ENCODE results near the gene ODF2. TPM values are rescaled to one million over a fixed set of nuclear protein-coding genes. Genes with fewer than 3 reads are reported as not detected.

The ODF2 gene
- total and polyA plus RNA-seq, 10 of the 15 experiments (the other 5 are each of a cell fraction or from before 2014, with no cell fraction given): 8.7 to 65.1 (median 38.5) TPM

DNA sequence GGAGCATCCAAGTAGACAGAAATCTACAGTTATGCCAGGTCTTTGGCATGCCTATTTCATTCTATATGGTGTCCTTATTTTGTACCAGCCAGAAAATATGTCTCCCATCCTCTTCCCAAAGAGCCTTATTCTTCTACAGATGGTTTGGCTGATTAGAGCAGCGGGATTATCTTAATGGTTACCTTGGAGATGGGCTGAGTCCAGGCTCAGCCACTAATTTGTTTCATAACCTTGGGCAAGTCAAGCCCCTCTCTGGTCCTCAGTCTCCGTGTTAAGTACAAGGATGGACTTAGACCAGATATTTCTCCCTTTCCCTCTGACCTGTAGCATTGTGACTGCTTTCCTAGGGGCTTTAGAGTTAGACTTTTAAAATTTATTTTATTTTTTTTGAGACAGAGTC, 37.6 kb downstream of the ODF2 start:
- no TSS peak for BruUV-seq (replicated peaks)
- Histone ChIP-seq H2AFZ (ENCODE audit: control insufficient read depth, low read depth, low read length) (no peak overlapping the region), H3K27me3 (replicated peaks in 1 of 2; ENCODE audit: control insufficient read depth in 2 of 2, insufficient read depth in 2 of 2, low read length in 1 of 2) (no peaks in the 10 kb centered on the region), H4K20me1 (ENCODE audit: control insufficient read depth, insufficient read depth) (no peaks in the 10 kb centered on the region), H3K36me3 (ENCODE audit: control insufficient read depth in 2 of 2, insufficient read depth in 2 of 2, low read length in 1 of 2) (peaks cover 24 to 32% of the 10 kb centered on the region in 2 experiments), H3K4me1 (ENCODE audit: control insufficient read depth, insufficient read depth, low read length) (no peaks in the 10 kb centered on the region), H3K9me3 (replicated peaks; ENCODE audit: control insufficient read depth, insufficient read depth, low read length) (no peaks in the 10 kb centered on the region), H3K27ac (ENCODE audit: control insufficient read depth, insufficient read depth) (no peak overlapping the region), H3K9ac (ENCODE audit: control insufficient read depth, insufficient read depth, low read length) (no peak overlapping the region), H3K4me3 (no peak overlapping the region), H3K79me2 (ENCODE audit: control insufficient read depth, insufficient read depth, low read length) (no peaks in the 10 kb centered on the region), H3K4me2 (ENCODE audit: control insufficient read depth, insufficient read depth) (no peak overlapping the region)
- ChIA-PET CTCF (interaction anchor here (1.2 kb wide), 1 partner anchor 27 kb away, joined by 3 read pairs; no protein-coding TSS in a partner anchor), SMC1A (ENCODE audit: uncharacterized antibody, unreplicated experiment) (no interaction called here), RAD21 (ENCODE audit: unreplicated experiment) (no interaction called here), POLR2A (no interaction called here)
- TF ChIP-seq, protein P1, sequence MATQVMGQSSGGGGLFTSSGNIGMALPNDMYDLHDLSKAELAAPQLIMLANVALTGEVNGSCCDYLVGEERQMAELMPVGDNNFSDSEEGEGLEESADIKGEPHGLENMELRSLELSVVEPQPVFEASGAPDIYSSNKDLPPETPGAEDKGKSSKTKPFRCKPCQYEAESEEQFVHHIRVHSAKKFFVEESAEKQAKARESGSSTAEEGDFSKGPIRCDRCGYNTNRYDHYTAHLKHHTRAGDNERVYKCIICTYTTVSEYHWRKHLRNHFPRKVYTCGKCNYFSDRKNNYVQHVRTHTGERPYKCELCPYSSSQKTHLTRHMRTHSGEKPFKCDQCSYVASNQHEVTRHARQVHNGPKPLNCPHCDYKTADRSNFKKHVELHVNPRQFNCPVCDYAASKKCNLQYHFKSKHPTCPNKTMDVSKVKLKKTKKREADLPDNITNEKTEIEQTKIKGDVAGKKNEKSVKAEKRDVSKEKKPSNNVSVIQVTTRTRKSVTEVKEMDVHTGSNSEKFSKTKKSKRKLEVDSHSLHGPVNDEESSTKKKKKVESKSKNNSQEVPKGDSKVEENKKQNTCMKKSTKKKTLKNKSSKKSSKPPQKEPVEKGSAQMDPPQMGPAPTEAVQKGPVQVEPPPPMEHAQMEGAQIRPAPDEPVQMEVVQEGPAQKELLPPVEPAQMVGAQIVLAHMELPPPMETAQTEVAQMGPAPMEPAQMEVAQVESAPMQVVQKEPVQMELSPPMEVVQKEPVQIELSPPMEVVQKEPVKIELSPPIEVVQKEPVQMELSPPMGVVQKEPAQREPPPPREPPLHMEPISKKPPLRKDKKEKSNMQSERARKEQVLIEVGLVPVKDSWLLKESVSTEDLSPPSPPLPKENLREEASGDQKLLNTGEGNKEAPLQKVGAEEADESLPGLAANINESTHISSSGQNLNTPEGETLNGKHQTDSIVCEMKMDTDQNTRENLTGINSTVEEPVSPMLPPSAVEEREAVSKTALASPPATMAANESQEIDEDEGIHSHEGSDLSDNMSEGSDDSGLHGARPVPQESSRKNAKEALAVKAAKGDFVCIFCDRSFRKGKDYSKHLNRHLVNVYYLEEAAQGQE (IDR thresholded peaks at IDR 0.05; ENCODE audit: low read depth, low read length): no peak
- in situ Hi-C loops (cut with MboI): no loop called here
- FAIRE-seq (no peak), ATAC-seq (no peak), DNase-seq (ENCODE audit: low read depth, low spot score) (no peak)
- intact Hi-C loops (cut with micrococcal nuclease; ENCODE audit: unreplicated experiment): no loop called here
- 72% methylated on average over 2 of the region's 2 CpGs for WGBS (ENCODE audit: insufficient coverage, insufficient replicate concordance, low lambda C conversion rate, missing lambda C conversion rate)

DNA sequence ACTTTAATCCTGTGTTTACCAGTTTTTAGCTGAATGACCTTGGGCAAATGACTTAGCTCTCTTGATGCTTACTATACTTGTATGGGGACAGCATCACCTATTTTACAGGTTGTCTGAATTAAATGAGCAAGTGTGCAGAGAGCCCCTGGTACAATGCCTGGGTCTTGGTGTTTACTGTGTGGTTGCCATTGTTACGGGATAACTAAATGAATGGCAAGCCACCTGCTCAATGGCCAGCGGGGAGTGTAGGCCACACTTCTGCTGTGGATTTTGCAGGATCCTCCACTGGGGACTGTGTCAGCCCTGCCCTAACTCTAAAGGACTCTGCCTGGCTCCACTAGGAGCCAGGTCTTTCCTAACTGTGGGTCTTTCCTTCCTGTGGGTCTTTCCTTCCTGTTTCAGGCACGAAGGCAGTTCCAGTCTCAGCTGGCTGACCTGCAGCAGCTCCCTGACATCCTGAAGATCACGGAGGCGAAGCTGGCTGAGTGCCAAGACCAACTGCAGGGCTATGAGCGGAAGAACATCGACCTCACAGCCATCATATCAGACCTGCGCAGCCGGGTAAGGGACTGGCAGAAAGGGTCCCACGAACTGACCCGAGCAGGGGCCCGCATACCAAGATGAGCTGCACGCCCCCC, 38.4 kb downstream of the ODF2 start:
- H3K4me2 ChIP-seq (ENCODE audit: control insufficient read depth, insufficient read depth): no peak overlapping the region
- ChIA-PET RAD21 (ENCODE audit: unreplicated experiment) (no interaction called here), POLR2A (interaction anchor here (0.6 kb wide), 1 partner anchor 195 kb away, joined by 3 read pairs; no protein-coding TSS in a partner anchor), SMC1A (ENCODE audit: uncharacterized antibody, unreplicated experiment) (no interaction called here), CTCF (interaction anchor here (0.9 to 1.2 kb wide), 2 partner anchors 26 to 74 kb away, joined by 3 read pairs; no protein-coding TSS in a partner anchor)
- no peaks in the 10 kb centered on the region for H3K4me1 ChIP-seq (ENCODE audit: control insufficient read depth, insufficient read depth, low read length)
- intact Hi-C loops (cut with micrococcal nuclease; ENCODE audit: unreplicated experiment) (no loop called here), in situ Hi-C loops (cut with MboI) (no loop called here)
- ATAC-seq (no peak), DNase-seq (ENCODE audit: low read depth, low spot score) (no peak), FAIRE-seq (no peak)
- no peak overlapping the region for H3K4me3 ChIP-seq
- H3K9me3 ChIP-seq (replicated peaks; ENCODE audit: control insufficient read depth, insufficient read depth, low read length): no peaks in the 10 kb centered on the region
- no peak for TF ChIP-seq TARDBP (IDR thresholded peaks at IDR 0.05; ENCODE audit: borderline replicate concordance)
- TF ChIP-seq SRF (IDR thresholded peaks at IDR 0.05; ENCODE audit: low read depth in 2 of 2, low read length in 2 of 2): no peak
- TF ChIP-seq, protein P2, sequence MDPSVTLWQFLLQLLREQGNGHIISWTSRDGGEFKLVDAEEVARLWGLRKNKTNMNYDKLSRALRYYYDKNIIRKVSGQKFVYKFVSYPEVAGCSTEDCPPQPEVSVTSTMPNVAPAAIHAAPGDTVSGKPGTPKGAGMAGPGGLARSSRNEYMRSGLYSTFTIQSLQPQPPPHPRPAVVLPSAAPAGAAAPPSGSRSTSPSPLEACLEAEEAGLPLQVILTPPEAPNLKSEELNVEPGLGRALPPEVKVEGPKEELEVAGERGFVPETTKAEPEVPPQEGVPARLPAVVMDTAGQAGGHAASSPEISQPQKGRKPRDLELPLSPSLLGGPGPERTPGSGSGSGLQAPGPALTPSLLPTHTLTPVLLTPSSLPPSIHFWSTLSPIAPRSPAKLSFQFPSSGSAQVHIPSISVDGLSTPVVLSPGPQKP (IDR thresholded peaks at IDR 0.05; ENCODE audit: low read depth, low read length): no peak
- TF ChIP-seq, protein P3, sequence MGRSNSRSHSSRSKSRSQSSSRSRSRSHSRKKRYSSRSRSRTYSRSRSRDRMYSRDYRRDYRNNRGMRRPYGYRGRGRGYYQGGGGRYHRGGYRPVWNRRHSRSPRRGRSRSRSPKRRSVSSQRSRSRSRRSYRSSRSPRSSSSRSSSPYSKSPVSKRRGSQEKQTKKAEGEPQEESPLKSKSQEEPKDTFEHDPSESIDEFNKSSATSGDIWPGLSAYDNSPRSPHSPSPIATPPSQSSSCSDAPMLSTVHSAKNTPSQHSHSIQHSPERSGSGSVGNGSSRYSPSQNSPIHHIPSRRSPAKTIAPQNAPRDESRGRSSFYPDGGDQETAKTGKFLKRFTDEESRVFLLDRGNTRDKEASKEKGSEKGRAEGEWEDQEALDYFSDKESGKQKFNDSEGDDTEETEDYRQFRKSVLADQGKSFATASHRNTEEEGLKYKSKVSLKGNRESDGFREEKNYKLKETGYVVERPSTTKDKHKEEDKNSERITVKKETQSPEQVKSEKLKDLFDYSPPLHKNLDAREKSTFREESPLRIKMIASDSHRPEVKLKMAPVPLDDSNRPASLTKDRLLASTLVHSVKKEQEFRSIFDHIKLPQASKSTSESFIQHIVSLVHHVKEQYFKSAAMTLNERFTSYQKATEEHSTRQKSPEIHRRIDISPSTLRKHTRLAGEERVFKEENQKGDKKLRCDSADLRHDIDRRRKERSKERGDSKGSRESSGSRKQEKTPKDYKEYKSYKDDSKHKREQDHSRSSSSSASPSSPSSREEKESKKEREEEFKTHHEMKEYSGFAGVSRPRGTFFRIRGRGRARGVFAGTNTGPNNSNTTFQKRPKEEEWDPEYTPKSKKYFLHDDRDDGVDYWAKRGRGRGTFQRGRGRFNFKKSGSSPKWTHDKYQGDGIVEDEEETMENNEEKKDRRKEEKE (IDR thresholded peaks at IDR 0.05): no peak
- peaks cover 28 to 37% of the 10 kb centered on the region in 2 experiments for H3K36me3 ChIP-seq (ENCODE audit: control insufficient read depth in 2 of 2, insufficient read depth in 2 of 2, low read length in 1 of 2)
- no peaks in the 10 kb centered on the region for H4K20me1 ChIP-seq (ENCODE audit: control insufficient read depth, insufficient read depth)
- H3K9ac ChIP-seq (ENCODE audit: control insufficient read depth, insufficient read depth, low read length): no peak overlapping the region
- H2AFZ ChIP-seq (ENCODE audit: control insufficient read depth, low read depth, low read length): no peak overlapping the region
- no peak overlapping the region for H3K27ac ChIP-seq (ENCODE audit: control insufficient read depth, insufficient read depth)
- H3K27me3 ChIP-seq (replicated peaks in 1 of 2; ENCODE audit: control insufficient read depth in 2 of 2, insufficient read depth in 2 of 2, low read length in 1 of 2): no peaks in the 10 kb centered on the region
- 78% methylated on average over 13 of the region's 13 CpGs for WGBS (ENCODE audit: insufficient coverage, insufficient replicate concordance, low lambda C conversion rate, missing lambda C conversion rate)
- BruUV-seq (replicated peaks): no TSS peak
- H3K79me2 ChIP-seq (ENCODE audit: control insufficient read depth, insufficient read depth, low read length): no peaks in the 10 kb centered on the region
